ENCODE results near the gene GCNT2.
"Not testable (repeated sequence)": the region's sequence is repeated elsewhere in the genome, so short reads cannot be mapped to it uniquely, and the experiment has no call there.

Gene GCNT2

DNA sequence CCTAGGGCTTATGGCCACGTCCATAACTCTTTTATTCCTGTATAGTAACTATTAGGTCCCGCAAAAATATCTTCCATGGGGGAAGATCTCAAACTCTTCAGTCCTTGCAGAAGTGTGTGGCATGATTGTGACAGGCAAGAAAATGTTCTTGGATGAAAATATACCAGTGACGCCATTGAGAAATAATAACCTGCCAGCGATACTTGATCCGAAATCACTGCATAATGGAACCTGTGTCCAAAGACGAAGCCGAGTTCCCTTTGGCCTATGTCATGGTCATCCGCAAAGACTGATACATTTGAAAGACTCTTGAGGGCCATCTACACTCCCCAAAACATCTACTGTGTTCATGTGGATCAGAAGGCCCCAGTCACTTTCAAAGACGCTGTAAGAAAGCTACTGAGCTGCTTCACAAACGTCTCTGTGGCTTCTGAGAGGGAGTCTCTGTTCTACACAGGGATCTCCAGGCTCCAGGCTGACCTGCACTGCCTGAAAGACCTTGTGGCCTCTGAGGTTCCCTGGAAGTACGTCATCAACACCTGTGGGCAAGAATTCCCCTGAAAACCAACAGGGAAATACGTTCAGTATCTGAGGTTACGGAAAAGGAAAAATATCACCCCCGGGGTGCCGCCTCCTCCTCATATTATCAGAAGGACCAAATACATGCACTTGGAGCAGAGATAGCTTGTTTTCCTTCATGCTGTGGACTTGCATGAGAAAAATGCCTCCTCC lies 6.9 kb upstream of the GCNT2 start:
- DNase-seq (ENCODE audit: low spot score) = no peak

DNA sequence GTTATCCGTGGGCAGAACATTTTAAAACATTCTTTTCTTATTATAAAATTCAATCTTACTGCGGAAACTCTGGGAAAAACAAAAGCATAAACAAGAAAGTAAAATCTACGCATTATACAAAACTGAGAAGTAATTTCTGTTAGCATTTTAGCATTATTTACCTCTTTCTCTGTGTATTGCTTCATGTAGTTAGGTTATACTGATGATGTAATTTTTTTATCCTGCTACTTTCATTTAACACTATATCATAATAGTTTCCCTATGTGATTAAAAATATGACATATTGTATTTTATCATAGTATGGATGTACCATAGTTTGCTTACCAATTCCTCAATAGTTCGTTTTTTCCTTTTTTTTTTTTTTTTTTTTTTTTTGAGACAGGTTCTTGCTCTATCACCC lies 4.2 kb upstream of the GCNT2 start:
- no peak for DNase-seq (ENCODE audit: low spot score)

DNA sequence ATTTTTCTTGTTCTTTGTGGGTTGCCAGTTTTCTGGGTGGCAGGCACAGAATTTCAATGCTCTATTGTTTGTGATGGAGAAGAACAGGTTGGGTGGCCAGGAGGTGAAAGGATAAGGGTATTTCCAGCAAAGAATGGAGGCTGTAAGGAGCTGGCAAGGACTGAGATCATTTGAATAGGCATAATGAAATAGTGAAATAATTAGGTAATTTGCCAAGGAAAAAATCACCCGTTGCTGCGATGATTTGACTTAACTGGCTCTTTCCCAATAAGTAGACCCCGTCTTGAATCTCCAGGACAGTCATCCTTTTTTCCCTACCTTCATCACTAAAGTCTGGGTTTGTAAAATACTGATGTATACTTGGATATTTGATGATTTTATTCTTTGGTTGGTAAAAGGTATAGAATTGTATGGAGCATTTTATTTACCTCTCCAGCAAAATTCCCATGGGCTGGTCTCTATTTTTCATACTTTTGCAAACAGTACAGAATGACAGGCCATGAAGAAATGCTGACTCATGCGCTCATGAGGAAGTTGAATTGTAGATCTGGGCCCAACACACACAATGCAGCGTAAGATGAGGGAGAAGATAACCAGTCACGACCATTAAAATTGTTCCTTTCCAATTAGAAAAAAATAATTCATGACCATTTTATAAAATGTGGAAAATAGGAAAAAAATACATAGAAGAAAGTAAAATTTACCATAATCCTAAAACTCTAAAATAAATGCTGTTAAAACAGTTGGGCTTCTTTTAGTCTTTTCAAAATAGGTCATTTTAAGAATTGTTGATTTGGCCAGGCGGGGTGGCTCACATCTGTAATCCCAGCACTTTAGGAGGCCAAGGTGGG lies 2.4 kb upstream of the GCNT2 start:
- no peak for DNase-seq (ENCODE audit: low spot score)

DNA sequence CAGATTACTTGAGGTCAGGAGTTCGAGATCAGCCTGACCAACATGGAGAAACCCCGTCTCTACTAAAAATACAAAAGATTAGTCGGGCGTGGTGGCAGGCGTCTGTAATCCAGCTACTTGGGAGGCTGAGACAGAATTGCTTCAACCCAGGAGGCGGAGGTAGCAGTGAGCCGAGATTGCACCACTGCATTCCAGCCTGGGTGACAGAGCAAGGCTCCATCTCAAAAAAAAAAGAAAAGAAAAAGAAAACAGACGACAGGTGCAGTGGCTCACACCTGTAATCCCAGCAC lies 1.8 kb upstream of the GCNT2 start:
- DNase-seq (ENCODE audit: low spot score) = not testable (repeated sequence)

GRCh38 chr6:10520468-10520867 lies 683 bp upstream of the GCNT2 start:
- no peak for DNase-seq (ENCODE audit: low spot score)

DNA sequence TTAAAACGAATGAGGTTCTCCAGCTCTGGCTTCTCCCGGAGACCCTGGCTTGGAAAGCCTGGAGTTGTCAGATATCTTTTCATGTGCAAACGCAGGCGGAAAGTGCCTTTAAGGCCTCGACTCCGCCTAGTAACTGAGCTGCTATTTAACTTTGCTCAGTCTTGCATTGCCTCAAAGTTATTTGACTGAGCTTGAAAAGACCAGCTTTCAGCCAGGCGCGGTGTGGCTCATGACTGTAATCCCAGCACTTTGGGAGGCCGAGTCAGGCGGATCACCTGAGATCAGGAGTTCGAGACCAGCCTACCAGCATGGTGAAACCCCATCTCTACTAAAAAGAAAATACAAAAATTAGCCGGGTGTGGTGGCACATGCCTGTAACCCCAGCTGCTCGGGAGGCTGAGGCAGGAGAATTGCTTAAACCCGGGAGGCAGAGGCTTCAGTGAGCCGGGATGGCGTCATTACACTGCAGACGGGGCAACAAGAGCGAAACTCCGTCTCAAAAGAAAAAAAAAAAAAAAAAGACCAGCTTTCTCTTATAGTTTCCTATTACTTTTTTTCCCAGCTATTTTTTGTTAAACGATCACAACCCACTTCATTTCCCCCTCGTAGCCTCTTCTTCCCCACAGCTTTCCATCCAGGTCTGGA lies 1.9 kb downstream of the GCNT2 start:
- no peak for DNase-seq (ENCODE audit: low spot score)

GRCh38 chr6:10526156-10526555 lies 5.0 kb downstream of the GCNT2 start:
- DNase-seq (ENCODE audit: low spot score) = no peak

GRCh38 chr6:10528158-10528981 lies 7.2 kb downstream of the GCNT2 start:
- DNase-seq (ENCODE audit: low spot score) = peak; percentile 85

DNA sequence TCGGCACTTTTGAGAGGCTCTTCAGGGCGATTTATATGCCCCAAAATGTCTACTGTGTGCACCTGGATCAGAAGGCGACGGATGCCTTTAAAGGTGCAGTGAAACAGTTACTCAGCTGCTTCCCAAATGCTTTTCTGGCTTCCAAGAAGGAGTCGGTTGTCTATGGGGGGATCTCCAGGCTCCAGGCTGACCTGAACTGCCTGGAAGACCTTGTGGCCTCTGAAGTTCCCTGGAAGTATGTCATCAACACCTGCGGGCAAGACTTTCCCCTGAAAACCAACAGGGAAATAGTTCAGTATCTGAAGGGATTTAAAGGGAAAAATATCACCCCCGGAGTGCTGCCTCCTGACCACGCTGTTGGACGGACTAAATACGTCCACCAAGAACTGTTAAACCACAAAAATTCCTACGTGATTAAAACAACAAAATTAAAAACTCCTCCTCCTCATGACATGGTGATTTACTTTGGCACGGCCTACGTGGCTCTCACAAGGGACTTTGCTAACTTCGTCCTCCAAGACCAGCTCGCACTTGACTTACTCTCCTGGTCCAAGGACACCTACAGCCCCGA lies 8.2 kb downstream of the GCNT2 start:
- peak; percentile 65 for DNase-seq (ENCODE audit: low spot score)

DNA sequence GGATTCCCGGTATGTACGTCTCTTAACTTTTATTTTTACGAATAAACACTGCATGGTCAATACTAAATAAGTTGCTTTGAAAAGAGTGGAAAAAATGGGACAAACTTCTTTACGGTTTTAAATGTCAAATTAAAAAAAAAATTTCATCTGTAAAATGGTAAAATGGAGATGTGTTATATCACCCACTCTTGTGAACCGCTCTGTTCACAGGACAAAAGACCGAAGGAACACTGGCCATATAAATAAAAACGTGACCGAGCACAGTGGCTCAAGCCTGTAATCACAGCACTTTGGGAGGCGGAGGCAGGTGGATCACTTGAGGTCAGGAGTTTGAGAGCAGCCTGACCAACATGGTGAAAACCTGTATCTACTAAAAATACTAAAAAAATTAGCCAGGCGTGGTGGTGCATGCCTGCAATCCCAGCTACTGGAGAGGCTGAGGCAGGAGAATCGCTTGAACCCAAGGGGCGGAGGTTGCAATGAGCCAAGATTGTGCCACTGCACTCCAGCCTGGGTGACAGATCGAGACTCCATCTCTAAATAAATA lies 8.8 kb downstream of the GCNT2 start:
- DNase-seq (ENCODE audit: low spot score) = peak; percentile 58

DNA sequence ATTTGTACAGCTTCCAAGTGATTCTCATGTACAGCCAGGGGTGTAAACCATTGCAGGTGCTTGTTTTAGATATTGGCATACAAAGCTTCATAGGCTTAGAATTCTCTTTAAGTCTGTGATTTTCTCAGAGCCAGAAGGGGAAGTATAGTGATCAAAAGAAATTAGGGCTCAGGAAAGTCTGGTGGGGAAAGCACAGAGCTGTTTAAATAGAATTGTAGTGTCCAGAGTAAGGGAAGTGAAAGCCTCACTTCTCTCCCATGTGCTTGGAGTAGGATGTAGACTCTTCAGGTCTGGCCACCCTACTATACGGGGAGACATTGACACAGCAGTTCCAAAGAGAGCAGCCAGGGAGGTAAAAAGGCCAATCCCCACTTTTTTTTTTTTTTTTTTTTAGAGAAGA lies 10.4 kb downstream of the GCNT2 start:
- DNase-seq (ENCODE audit: low spot score) = peak; percentile 82

- DNase-seq (ENCODE audit: low spot score) = peak; percentile 56
These were observed 10.8 kb downstream of the GCNT2 start for GRCh38 chr6:10531942-10532341.

GRCh38 chr6:10532392-10532791 lies 11.2 kb downstream of the GCNT2 start:
- peak; percentile 43 for DNase-seq (ENCODE audit: low spot score)

DNA sequence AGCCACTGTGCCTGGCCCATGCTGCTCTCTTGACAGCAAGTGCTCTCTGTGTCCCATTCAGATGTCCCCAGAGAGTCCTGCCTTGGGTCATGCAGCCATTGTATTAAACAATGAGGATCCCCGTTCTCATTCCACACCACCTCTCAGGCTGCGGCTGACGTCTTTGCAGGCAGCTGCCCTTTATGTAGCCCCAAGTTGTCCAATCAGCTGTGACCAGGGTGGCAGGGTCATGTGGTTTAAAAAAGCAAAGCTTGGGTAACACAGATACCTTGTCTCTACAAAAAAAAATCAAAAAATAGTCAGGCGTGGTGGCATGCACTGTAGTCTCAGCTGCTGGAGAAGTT lies 13.2 kb downstream of the GCNT2 start:
- DNase-seq (ENCODE audit: low spot score) = peak; percentile 89

DNA sequence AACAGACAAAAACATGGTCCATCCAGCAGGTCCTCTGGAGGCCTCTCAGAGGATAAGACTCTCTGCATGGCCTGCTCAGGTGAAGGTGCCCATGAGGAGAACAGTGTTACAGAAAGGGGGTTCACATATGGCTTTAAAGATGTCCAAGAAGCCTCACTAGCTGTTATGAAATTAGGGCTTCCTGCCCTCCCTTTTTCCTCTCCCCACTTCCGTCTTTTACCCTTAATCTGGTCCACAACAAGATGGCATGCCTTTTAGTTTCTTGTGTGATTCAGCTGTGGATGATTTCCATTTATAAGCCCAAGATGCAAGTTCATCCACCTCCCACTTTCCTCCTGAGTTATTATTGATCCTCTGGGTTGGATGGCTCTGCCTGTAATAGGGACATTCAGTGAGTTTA lies 14.0 kb downstream of the GCNT2 start:
- peak; percentile 79 for DNase-seq (ENCODE audit: low spot score)

GRCh38 chr6:10537726-10538125 lies 16.6 kb downstream of the GCNT2 start:
- DNase-seq (ENCODE audit: low spot score) = no peak

GRCh38 chr6:10540073-10540746 lies 19.1 kb downstream of the GCNT2 start:
- no peak for DNase-seq (ENCODE audit: low spot score)

GRCh38 chr6:10541591-10541990 lies 20.4 kb downstream of the GCNT2 start:
- DNase-seq (ENCODE audit: low spot score) = no peak

- no peak for DNase-seq (ENCODE audit: low spot score)
These were observed 21.1 kb downstream of the GCNT2 start for GRCh38 chr6:10542213-10542612.

DNA sequence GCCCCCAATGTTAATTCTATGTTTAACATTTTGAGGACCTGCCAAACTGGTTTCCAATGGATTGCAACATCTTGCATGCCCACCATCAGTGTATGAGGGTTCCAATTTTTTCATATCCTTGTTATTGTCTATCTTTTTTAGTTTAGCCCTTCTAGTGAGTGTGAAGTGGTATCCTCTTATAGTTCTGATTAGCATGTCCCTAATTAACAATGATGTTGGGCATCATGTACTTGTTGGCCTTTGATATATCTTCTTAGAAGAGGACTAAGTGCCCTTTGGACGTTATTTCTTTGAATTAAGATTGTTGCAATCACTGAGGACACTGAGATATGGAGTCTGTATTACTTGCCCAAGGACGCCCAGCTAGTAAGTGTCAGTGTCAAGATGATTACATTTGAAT lies 22.3 kb downstream of the GCNT2 start:
- no peak for DNase-seq (ENCODE audit: low spot score)

- DNase-seq (ENCODE audit: low spot score) = no peak
These were observed 24.3 kb downstream of the GCNT2 start for GRCh38 chr6:10545482-10545881.

Measured in NAMALWA (cell line).